Measurements from ENCODE around the gene EXOC2.
A peak's percentile ranks its signal among the peaks of the same experiment; 100 is the strongest.

The EXOC2 gene

GRCh38 chr6:506920-507622 lies 185.9 kb downstream of the EXOC2 start:
- DNase-seq: no peak
- intact Hi-C loops (cut with DNase I): no loop called here

GRCh38 chr6:506508-506907 lies 186.4 kb downstream of the EXOC2 start:
- DNase-seq: no peak
- intact Hi-C loops (cut with DNase I): no loop called here

GRCh38 chr6:505374-505773 lies 187.6 kb downstream of the EXOC2 start:
- intact Hi-C loops (cut with DNase I): no loop called here
- DNase-seq: peak in 1 of 10 donors; percentile 62

GRCh38 chr6:504446-504980 lies 188.4 kb downstream of the EXOC2 start:
- intact Hi-C loops (cut with DNase I): no loop called here
- DNase-seq: no peak

GRCh38 chr6:503610-504362 lies 189.2 kb downstream of the EXOC2 start:
- peak in 3 of 10 donors; percentile 46 to 80 (median 69) for DNase-seq
- intact Hi-C loops (cut with DNase I): no loop called here

GRCh38 chr6:502761-503160 lies 190.2 kb downstream of the EXOC2 start:
- no peak for DNase-seq
- intact Hi-C loops (cut with DNase I): no loop called here

GRCh38 chr6:501891-502601 lies 190.9 kb downstream of the EXOC2 start:
- intact Hi-C loops (cut with DNase I): no loop called here
- DNase-seq: peak in 2 of 10 donors; percentile 51 to 71

GRCh38 chr6:499617-500016 lies 193.3 kb downstream of the EXOC2 start:
- no peak for DNase-seq
- intact Hi-C loops (cut with DNase I): no loop called here

GRCh38 chr6:498795-499231 lies 194.1 kb downstream of the EXOC2 start:
- no peak for DNase-seq
- intact Hi-C loops (cut with DNase I): no loop called here

- intact Hi-C loops (cut with DNase I): no loop called here
- no peak for DNase-seq
These were observed 195.7 kb downstream of the EXOC2 start for GRCh38 chr6:497258-497657.

GRCh38 chr6:496649-497048 lies 196.3 kb downstream of the EXOC2 start:
- DNase-seq: peak in 1 of 10 donors; percentile 79
- intact Hi-C loops (cut with DNase I): no loop called here

- DNase-seq: no peak
- intact Hi-C loops (cut with DNase I): no loop called here
These were observed 198.5 kb downstream of the EXOC2 start for GRCh38 chr6:494394-494793.

GRCh38 chr6:493840-494239 lies 199.1 kb downstream of the EXOC2 start:
- intact Hi-C loops (cut with DNase I): no loop called here
- DNase-seq: no peak

GRCh38 chr6:492816-493414 lies 200.0 kb downstream of the EXOC2 start:
- no peak for DNase-seq
- intact Hi-C loops (cut with DNase I): no loop called here

GRCh38 chr6:492178-492577 lies 200.8 kb downstream of the EXOC2 start:
- DNase-seq: no peak
- intact Hi-C loops (cut with DNase I): no loop called here

GRCh38 chr6:491233-491632 lies 201.7 kb downstream of the EXOC2 start:
- DNase-seq: no peak
- intact Hi-C loops (cut with DNase I): no loop called here

- DNase-seq: no peak
- intact Hi-C loops (cut with DNase I): no loop called here
These were observed 202.5 kb downstream of the EXOC2 start for GRCh38 chr6:490251-491037.

GRCh38 chr6:489762-490161 lies 203.2 kb downstream of the EXOC2 start:
- intact Hi-C loops (cut with DNase I): no loop called here
- no peak for DNase-seq

- intact Hi-C loops (cut with DNase I): no loop called here
- DNase-seq: no peak
These were observed 203.9 kb downstream of the EXOC2 start for GRCh38 chr6:489001-489400.

GRCh38 chr6:487956-488355 lies 205.0 kb downstream of the EXOC2 start:
- DNase-seq: peak; percentile 77 to 99 (median 91)
- intact Hi-C loops (cut with DNase I): no loop called here
